ENCODE data around the gene FAU. TPM values are rescaled to one million over a fixed set of nuclear protein-coding genes. Genes with fewer than 3 reads are reported as not detected.

The FAU gene
- total and polyA plus RNA-seq, 9 donors: 1,053 to 2,272 (median 1,798) TPM

- Histone ChIP-seq H3K9me3 (no peaks in the 10 kb centered on the region), H3K4me1 (ENCODE audit: insufficient read depth) (peaks cover 14% of the 10 kb centered on the region), H3K27ac (no peak overlapping the region), H3K4me3 (no peak overlapping the region), H3K36me3 (no peaks in the 10 kb centered on the region), H3K27me3 (no peaks in the 10 kb centered on the region)
- TF ChIP-seq POLR2A (IDR thresholded peaks at IDR 0.05) (no peak), EP300 (IDR thresholded peaks at IDR 0.05) (no peak), CTCF (IDR thresholded peaks at IDR 0.05) (no peak)
- WGBS, 3 donors: 86 to 90% (median 88%) methylated on average over 21 of the region's 21 CpGs
- DNase-seq: peak in 3 of 5 donors; percentile 35 to 50 (median 41)
- intact Hi-C loops (cut with DNase I): loop anchor here in 3 of 4 donors (5.0 to 10.0 kb wide), 7 partner anchors 33 to 271 kb away; partner anchors contain the start of genes ARL2 (in 2 of the 3), ATG2A (in 1 of the 3), CAPN1 (in 1 of the 3) and CDC42BPG (in 1 of the 3)
Measured at GRCh38 chr11:65115361-65116082, 6.4 kb downstream of the FAU start.

GRCh38 chr11:65114538-65115171 lies 7.3 kb downstream of the FAU start:
- Histone ChIP-seq H3K4me3 (no peak overlapping the region), H3K27me3 (no peaks in the 10 kb centered on the region), H3K4me1 (ENCODE audit: insufficient read depth) (peaks cover 16% of the 10 kb centered on the region), H3K36me3 (no peaks in the 10 kb centered on the region), H3K9me3 (no peaks in the 10 kb centered on the region), H3K27ac (no peak overlapping the region)
- peak in 2 of 5 donors; percentile 16 to 44 for DNase-seq
- intact Hi-C loops (cut with DNase I): loop anchor here in 3 of 4 donors (5.0 to 10.0 kb wide), 7 partner anchors 32 to 270 kb away; partner anchors contain the start of genes ARL2 (in 3 of the 3), ATG2A (in 1 of the 3), CAPN1 (in 1 of the 3) and CDC42BPG (in 1 of the 3)
- TF ChIP-seq POLR2A (IDR thresholded peaks at IDR 0.05) (no peak), CTCF (IDR thresholded peaks at IDR 0.05) (no peak), EP300 (IDR thresholded peaks at IDR 0.05) (no peak)
- 72 to 80% (median 79%) methylated on average over 10 to 11 of the region's 11 CpGs for WGBS, 3 donors

- intact Hi-C loops (cut with DNase I): loop anchor here in 2 of 4 donors (5.0 to 10.0 kb wide), 5 partner anchors 71 to 269 kb away; partner anchors contain the start of genes ARL2 (in 2 of the 2), ATG2A (in 1 of the 2), CAPN1 (in 1 of the 2) and CDC42BPG (in 1 of the 2)
- DNase-seq: no peak
Measured at GRCh38 chr11:65113839-65114238, 8.1 kb downstream of the FAU start.

More at GRCh38 chr11:65113839-65114238, 8.1 kb downstream of the FAU start:
- no peak overlapping the region for H3K4me3 ChIP-seq
- no peak overlapping the region for H3K27ac ChIP-seq
- H3K27me3 ChIP-seq: no peaks in the 10 kb centered on the region
- no peak for TF ChIP-seq EP300 (IDR thresholded peaks at IDR 0.05)
- no peak for TF ChIP-seq POLR2A (IDR thresholded peaks at IDR 0.05)
- TF ChIP-seq CTCF (IDR thresholded peaks at IDR 0.05): no peak
- peaks cover 16% of the 10 kb centered on the region for H3K4me1 ChIP-seq (ENCODE audit: insufficient read depth)
- no peaks in the 10 kb centered on the region for H3K36me3 ChIP-seq
- 40 to 65% (median 41%) methylated on average over 6 of the region's 6 CpGs for WGBS, 3 donors
- H3K9me3 ChIP-seq: no peaks in the 10 kb centered on the region

Data from ovary (tissue), 9 donors.